Trophoblast cell (in vitro differentiated cells and primary cell): Measurements from ENCODE around the gene RNF144B.

Experiments
- DNase-seq, 2 donors: peaks; one replicate each; pipeline ENCODE4 v3.0.0-alpha.2; 2016
- H2AFZ ChIP-seq: 2 replicates; pipeline ENCODE4 v1.6.1; 2013; ENCODE audit warnings: low read length, moderate library complexity, mild to moderate bottlenecking; ENCODE audit not compliant: insufficient read depth, poor library complexity
- H2AK5ac ChIP-seq: 2 replicates; pipeline ENCODE4 v1.6.1; 2013; ENCODE audit warnings: mild to moderate bottlenecking, low read length
- H2BK120ac ChIP-seq: 2 replicates; pipeline ENCODE4 v1.6.1; 2013; ENCODE audit warnings: low read length, mild to moderate bottlenecking, moderate library complexity; ENCODE audit not compliant: insufficient read depth, poor library complexity
- H2BK12ac ChIP-seq: 2 replicates; pipeline ENCODE4 v1.6.1; 2013; ENCODE audit warnings: mild to moderate bottlenecking, low read length, moderate library complexity
- H2BK5ac ChIP-seq: 2 replicates; pipeline ENCODE4 v1.6.1; 2013; ENCODE audit warnings: low read length, low read depth, moderate library complexity, mild to moderate bottlenecking; ENCODE audit not compliant: poor library complexity
- H3K14ac ChIP-seq: 2 replicates; pipeline ENCODE4 v1.6.1; 2013; ENCODE audit warnings: mild to moderate bottlenecking, low read length
- H3K18ac ChIP-seq: 2 replicates; pipeline ENCODE4 v1.6.1; 2013; ENCODE audit warnings: mild to moderate bottlenecking, low read length
- H3K23ac ChIP-seq: 2 replicates; pipeline ENCODE4 v1.6.1; 2013; ENCODE audit warnings: low read length
- H3K27ac ChIP-seq: 2 replicates; pipeline ENCODE4 v1.5.1; 2013; ENCODE audit warnings: low read depth, mild to moderate bottlenecking, inconsistent platforms, low read length, moderate library complexity
- H3K27me3 ChIP-seq: 2 replicates; pipeline ENCODE4 v1.6.1; 2013; ENCODE audit warnings: inconsistent platforms, mild to moderate bottlenecking, low read length, moderate library complexity; ENCODE audit not compliant: insufficient read depth
- H3K36me3 ChIP-seq, 2 experiments: 1 replicate in 1 of 2; 2 replicates in 1 of 2; pipeline ENCODE4 v1.6.1; 2013; ENCODE audit warnings: low read length in 2 of 2, mild to moderate bottlenecking in 2 of 2, moderate library complexity in 1 of 2; ENCODE audit not compliant: insufficient read depth in 2 of 2, control insufficient read depth in 1 of 2
- H3K4ac ChIP-seq: 2 replicates; pipeline ENCODE4 v1.6.1; 2013; ENCODE audit warnings: low read depth, mild to moderate bottlenecking, low read length, moderate library complexity
- H3K4me1 ChIP-seq, 2 experiments: 1 replicate in 1 of 2; 2 replicates in 1 of 2; pipeline ENCODE4 v1.6.1; 2013; ENCODE audit warnings: low read length in 2 of 2, mild to moderate bottlenecking in 2 of 2, moderate library complexity in 1 of 2; ENCODE audit not compliant: insufficient read depth in 2 of 2, control insufficient read depth in 1 of 2
- H3K4me2 ChIP-seq: 2 replicates; pipeline ENCODE4 v1.6.1; 2013; ENCODE audit warnings: inconsistent platforms, mild to moderate bottlenecking, low read length, moderate library complexity
- H3K4me3 ChIP-seq: 2 replicates; pipeline ENCODE4 v1.5.1; 2013; ENCODE audit warnings: mild to moderate bottlenecking, low read depth, low read length, inconsistent platforms
- H3K79me1 ChIP-seq: one replicate; pipeline ENCODE4 v1.6.1; 2013; ENCODE audit warnings: low read length
- H3K79me2 ChIP-seq: 2 replicates; pipeline ENCODE4 v1.6.1; 2013; ENCODE audit warnings: low read length, mild to moderate bottlenecking; ENCODE audit not compliant: control insufficient read depth, insufficient read depth, poor library complexity
- H3K9ac ChIP-seq: 2 replicates; pipeline ENCODE4 v1.6.1; 2013; ENCODE audit warnings: mild to moderate bottlenecking, low read length
- H3K9me3 ChIP-seq: 2 replicates; pipeline ENCODE4 v1.6.1; 2013; ENCODE audit warnings: low read depth, mild to moderate bottlenecking, control low read depth, inconsistent platforms, low read length; ENCODE audit not compliant: insufficient read depth
- H4K12ac ChIP-seq: 2 replicates; pipeline ENCODE4 v1.6.1; 2013; ENCODE audit warnings: low read depth, mild to moderate bottlenecking, low read length, moderate library complexity
- H4K8ac ChIP-seq: 2 replicates; pipeline ENCODE4 v1.6.1; 2013; ENCODE audit warnings: low read depth, mild to moderate bottlenecking, low read length, moderate library complexity
- H4K91ac ChIP-seq: one replicate; pipeline ENCODE4 v1.6.1; 2013; ENCODE audit warnings: low read depth, mild to moderate bottlenecking, low read length, moderate library complexity
- WGBS: extraction: QIAGEN DNeasy Blood & Tissue Kit; methylation state at CpG from one replicate; pipeline ENCODE4 v1.1.7; 2013; ENCODE audit warnings: missing lambda C conversion rate; ENCODE audit not compliant: insufficient read length, insufficient coverage; ENCODE audit errors: extremely low coverage; 5-methylcytosine and 5-hydroxymethylcytosine counted together

RNF144B gene

GRCh38 chr6:18343741-18344140 is 43.4 kb upstream of the RNF144B start:
- DNase-seq, result peak in 1 of 2 donors; percentile 39
- Histone ChIP-seq H2BK12ac (no peak overlapping the region), H3K23ac (no peak overlapping the region), H3K4me1 (peaks cover 0 to 7% of the 10 kb centered on the region in 2 experiments), H3K18ac (no peak overlapping the region), H4K8ac (no peak overlapping the region), H3K27me3 (no peaks in the 10 kb centered on the region), H3K79me1 (no peaks in the 10 kb centered on the region), H3K4me2 (no peak overlapping the region), H4K12ac (no peak overlapping the region), H4K91ac (no peak overlapping the region), H3K4me3 (no peak overlapping the region), H2AFZ (no peak overlapping the region), H3K4ac (no peak overlapping the region), H2BK120ac (no peak overlapping the region), H3K36me3 (no peaks in the 10 kb centered on the region), H3K79me2 (no peaks in the 10 kb centered on the region), H3K9me3 (no peaks in the 10 kb centered on the region), H2AK5ac (no peak overlapping the region), H3K27ac (no peak overlapping the region), H3K14ac (no peak overlapping the region), H3K9ac (no peak overlapping the region), H2BK5ac (no peak overlapping the region)
- WGBS, result no CpG with 5 or more reads among the region's 2 CpGs

- Histone ChIP-seq H3K27me3 (no peaks in the 10 kb centered on the region), H4K8ac (no peak overlapping the region), H3K27ac (no peak overlapping the region), H3K4me1 (peaks cover 5 to 10% of the 10 kb centered on the region in 2 experiments), H2BK5ac (no peak overlapping the region), H3K9me3 (no peaks in the 10 kb centered on the region), H4K12ac (no peak overlapping the region), H3K36me3 (no peaks in the 10 kb centered on the region), H2AFZ (no peak overlapping the region), H2AK5ac (no peak overlapping the region), H3K23ac (no peak overlapping the region), H3K4ac (no peak overlapping the region), H3K9ac (no peak overlapping the region), H3K79me1 (no peaks in the 10 kb centered on the region), H3K18ac (no peak overlapping the region), H3K79me2 (no peaks in the 10 kb centered on the region), H3K4me2 (no peak overlapping the region), H4K91ac (no peak overlapping the region), H2BK120ac (no peak overlapping the region), H3K14ac (no peak overlapping the region), H2BK12ac (no peak overlapping the region), H3K4me3 (no peak overlapping the region)
- DNase-seq, result peak in 1 of 2 donors; percentile 27
- WGBS, result no CpG with 5 or more reads among the region's 4 CpGs
Measured at GRCh38 chr6:18347021-18347577, 40.1 kb upstream of the RNF144B start.

DNA sequence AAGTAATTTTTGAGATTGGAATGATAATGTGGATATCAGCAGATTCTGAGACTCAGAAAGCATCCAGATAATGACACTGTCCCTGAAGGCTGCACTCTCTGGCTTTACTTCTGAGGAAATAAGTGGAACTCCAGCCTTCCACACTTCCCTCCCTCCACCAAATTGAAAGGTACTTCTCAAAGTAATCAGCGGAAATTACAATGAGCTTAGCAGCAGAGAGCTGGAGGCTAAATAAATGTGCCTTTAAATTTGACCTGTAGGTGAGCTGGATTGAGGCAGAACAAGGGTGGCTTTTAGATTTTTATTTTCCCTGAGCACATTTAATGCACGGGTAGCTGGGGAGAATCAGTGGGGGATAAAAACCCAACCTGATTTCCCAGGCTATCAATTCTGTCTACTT is 39.3 kb upstream of the RNF144B start:
- Histone ChIP-seq H3K4me2 (no peak overlapping the region), H3K4me3 (no peak overlapping the region), H4K91ac (no peak overlapping the region), H3K36me3 (no peaks in the 10 kb centered on the region), H3K14ac (no peak overlapping the region), H2AFZ (no peak overlapping the region), H2AK5ac (no peak overlapping the region), H3K79me2 (no peaks in the 10 kb centered on the region), H2BK12ac (no peak overlapping the region), H3K27ac (no peak overlapping the region), H4K12ac (no peak overlapping the region), H3K9me3 (no peaks in the 10 kb centered on the region), H2BK5ac (no peak overlapping the region), H3K4me1 (peaks cover 5 to 10% of the 10 kb centered on the region in 2 experiments), H3K9ac (no peak overlapping the region), H3K18ac (no peak overlapping the region), H4K8ac (no peak overlapping the region), H3K27me3 (no peaks in the 10 kb centered on the region), H3K23ac (no peak overlapping the region), H3K4ac (no peak overlapping the region), H3K79me1 (no peaks in the 10 kb centered on the region), H2BK120ac (no peak overlapping the region)
- no CpG with 5 or more reads among the region's 2 CpGs for WGBS
- peak; percentile 36 to 75 for DNase-seq

DNA sequence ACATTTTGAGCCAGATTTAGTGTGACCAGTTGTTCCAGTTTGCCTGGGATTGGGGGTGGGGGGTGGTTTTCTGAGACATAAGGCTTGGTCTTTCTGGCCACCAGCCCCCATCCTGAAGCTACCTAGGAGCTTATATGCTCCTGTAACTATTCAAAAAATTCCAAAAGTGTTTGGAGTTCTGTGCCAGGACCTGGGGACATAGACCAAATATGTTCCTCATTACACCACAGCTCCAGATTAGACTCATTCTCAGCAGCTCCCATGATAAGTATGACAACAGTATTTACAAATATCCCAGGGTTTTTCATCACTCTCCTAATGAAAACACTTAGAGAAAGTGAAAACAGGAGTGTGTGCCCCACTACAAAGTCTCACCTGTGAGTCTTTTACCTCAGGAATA is 37.8 kb upstream of the RNF144B start:
- Histone ChIP-seq H3K14ac (no peak overlapping the region), H3K18ac (no peak overlapping the region), H3K9ac (no peak overlapping the region), H3K27me3 (no peaks in the 10 kb centered on the region), H3K9me3 (no peaks in the 10 kb centered on the region), H3K27ac (no peak overlapping the region), H2BK12ac (no peak overlapping the region), H3K79me1 (no peaks in the 10 kb centered on the region), H3K4me1 (peaks cover 5% of the 10 kb centered on the region in 2 experiments), H2AFZ (no peak overlapping the region), H3K4me3 (no peak overlapping the region), H3K4me2 (no peak overlapping the region), H3K79me2 (no peaks in the 10 kb centered on the region), H2BK120ac (no peak overlapping the region), H3K23ac (no peak overlapping the region), H2AK5ac (no peak overlapping the region), H4K8ac (no peak overlapping the region), H4K12ac (no peak overlapping the region), H2BK5ac (no peak overlapping the region), H3K36me3 (no peaks in the 10 kb centered on the region), H4K91ac (no peak overlapping the region), H3K4ac (no peak overlapping the region)
- DNase-seq, result peak; percentile 83 to 94
